Brain pericyte (primary cell): ENCODE measurements around the gene PDE9A.

Experiments used
- DNase-seq: peaks from one replicate; pipeline ENCODE4 v3.0.0-alpha.2; 2012; ENCODE audit warnings: low read depth, low spot score

PDE9A gene

GRCh38 chr21:42820616-42821465 lies 167.4 kb downstream of the PDE9A start:
- no peak for DNase-seq
